ENCODE results near the gene MYRIP.

The MYRIP gene

DNA sequence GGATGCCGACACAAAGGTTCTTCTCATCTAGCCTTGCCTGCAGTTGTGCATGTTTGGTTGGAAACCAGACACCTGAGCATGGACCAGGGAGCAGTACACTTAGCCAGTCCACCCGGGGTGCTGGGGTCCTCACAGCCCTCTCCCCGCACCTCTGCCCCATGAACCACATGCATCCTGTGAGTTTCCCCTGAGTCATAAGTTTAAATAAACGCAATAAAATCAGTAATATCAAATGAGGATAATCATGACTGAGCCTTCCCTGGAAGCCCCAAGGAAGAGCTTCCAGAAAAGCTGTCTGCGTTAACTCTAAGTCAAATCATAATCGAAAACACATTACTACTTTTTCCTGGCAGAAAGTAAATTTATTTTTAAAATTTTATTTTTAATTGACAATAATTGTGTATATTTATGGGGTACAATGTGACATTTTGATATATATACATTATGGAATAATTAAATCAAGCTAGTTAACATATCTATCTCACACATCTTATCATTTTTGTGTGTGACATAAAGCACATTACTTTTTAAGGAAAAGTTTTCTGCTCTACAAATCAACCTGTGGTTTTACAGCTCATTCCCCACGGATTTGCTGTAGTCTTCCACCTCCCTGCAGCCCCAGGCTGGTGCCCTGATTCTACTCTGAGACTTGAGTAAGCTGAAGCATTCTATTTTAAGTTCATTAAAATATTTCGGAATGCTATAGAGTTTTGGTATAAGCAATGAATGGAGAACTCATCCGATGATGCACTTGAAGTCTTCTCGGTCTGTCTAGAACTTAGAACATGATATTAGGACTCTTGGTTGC, 334.1 kb downstream of the MYRIP start:
- no peaks in the 10 kb centered on the region for H3K9me3 ChIP-seq
- H3K4me3 ChIP-seq (ENCODE audit: low read depth in 1 of 2, low read length in 1 of 2): no peak overlapping the region
- H3K27me3 ChIP-seq: peaks cover 4% of the 10 kb centered on the region
- H3K27ac ChIP-seq: no peak overlapping the region
- TF ChIP-seq, protein P1, sequence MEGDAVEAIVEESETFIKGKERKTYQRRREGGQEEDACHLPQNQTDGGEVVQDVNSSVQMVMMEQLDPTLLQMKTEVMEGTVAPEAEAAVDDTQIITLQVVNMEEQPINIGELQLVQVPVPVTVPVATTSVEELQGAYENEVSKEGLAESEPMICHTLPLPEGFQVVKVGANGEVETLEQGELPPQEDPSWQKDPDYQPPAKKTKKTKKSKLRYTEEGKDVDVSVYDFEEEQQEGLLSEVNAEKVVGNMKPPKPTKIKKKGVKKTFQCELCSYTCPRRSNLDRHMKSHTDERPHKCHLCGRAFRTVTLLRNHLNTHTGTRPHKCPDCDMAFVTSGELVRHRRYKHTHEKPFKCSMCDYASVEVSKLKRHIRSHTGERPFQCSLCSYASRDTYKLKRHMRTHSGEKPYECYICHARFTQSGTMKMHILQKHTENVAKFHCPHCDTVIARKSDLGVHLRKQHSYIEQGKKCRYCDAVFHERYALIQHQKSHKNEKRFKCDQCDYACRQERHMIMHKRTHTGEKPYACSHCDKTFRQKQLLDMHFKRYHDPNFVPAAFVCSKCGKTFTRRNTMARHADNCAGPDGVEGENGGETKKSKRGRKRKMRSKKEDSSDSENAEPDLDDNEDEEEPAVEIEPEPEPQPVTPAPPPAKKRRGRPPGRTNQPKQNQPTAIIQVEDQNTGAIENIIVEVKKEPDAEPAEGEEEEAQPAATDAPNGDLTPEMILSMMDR (IDR thresholded peaks at IDR 0.05): no peak
- no peaks in the 10 kb centered on the region for H3K4me1 ChIP-seq (ENCODE audit: control insufficient read depth in 1 of 2, insufficient read depth in 1 of 2, low read depth in 1 of 2, low read length in 1 of 2)
- H3K36me3 ChIP-seq: no peaks in the 10 kb centered on the region

GRCh38 chr3:40148827-40149226, 339.4 kb downstream of the MYRIP start:
- Histone ChIP-seq H3K27ac (no peak overlapping the region), H3K4me3 (ENCODE audit: low read depth in 1 of 2, low read length in 1 of 2) (no peak overlapping the region), H3K36me3 (no peaks in the 10 kb centered on the region), H3K4me1 (ENCODE audit: control insufficient read depth in 1 of 2, insufficient read depth in 1 of 2, low read depth in 1 of 2, low read length in 1 of 2) (no peaks in the 10 kb centered on the region), H3K27me3 (peaks cover 4% of the 10 kb centered on the region), H3K9me3 (no peaks in the 10 kb centered on the region)
- TF ChIP-seq, protein P1 (IDR thresholded peaks at IDR 0.05): no peak

GRCh38 chr3:40152482-40153133, 343.2 kb downstream of the MYRIP start:
- no peaks in the 10 kb centered on the region for H3K36me3 ChIP-seq
- no peak overlapping the region for H3K27ac ChIP-seq
- no peaks in the 10 kb centered on the region for H3K4me1 ChIP-seq (ENCODE audit: control insufficient read depth in 1 of 2, insufficient read depth in 1 of 2, low read depth in 1 of 2, low read length in 1 of 2)
- H3K4me3 ChIP-seq (ENCODE audit: low read depth in 1 of 2, low read length in 1 of 2): no peak overlapping the region
- H3K9me3 ChIP-seq: no peaks in the 10 kb centered on the region
- H3K27me3 ChIP-seq: no peaks in the 10 kb centered on the region
- TF ChIP-seq, protein P1 (IDR thresholded peaks at IDR 0.05): no peak

DNA sequence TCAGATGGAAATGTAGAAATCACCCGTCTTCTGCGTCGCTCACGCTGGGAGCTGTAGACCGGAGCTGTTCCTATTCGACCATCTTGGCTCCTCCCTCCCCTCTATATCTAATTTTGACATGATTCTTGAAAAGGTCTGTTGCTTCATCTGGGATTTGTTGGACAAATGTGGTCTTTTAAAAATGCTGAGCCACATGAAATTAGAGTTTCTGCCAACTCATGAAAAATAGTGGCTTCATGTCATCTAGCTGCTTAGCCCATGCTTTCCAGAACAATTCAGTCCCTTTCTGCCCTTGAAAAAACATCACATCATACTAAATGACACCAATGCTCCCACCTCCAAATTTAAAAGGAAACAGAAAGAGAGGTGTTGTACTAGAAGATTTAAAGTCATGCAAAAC, 351.5 kb downstream of the MYRIP start:
- no peaks in the 10 kb centered on the region for H3K9me3 ChIP-seq

GRCh38 chr3:40162616-40163015, 353.2 kb downstream of the MYRIP start:
- no peak overlapping the region for H3K4me3 ChIP-seq (ENCODE audit: low read depth in 1 of 2, low read length in 1 of 2)
- TF ChIP-seq, protein P1 (IDR thresholded peaks at IDR 0.05): no peak
- H3K27me3 ChIP-seq: no peaks in the 10 kb centered on the region

More for the DNA sequence above, 351.5 kb downstream of the MYRIP start:
- Histone ChIP-seq H3K4me1 (ENCODE audit: control insufficient read depth in 1 of 2, insufficient read depth in 1 of 2, low read depth in 1 of 2, low read length in 1 of 2) (no peaks in the 10 kb centered on the region), H3K36me3 (no peaks in the 10 kb centered on the region), H3K27me3 (no peaks in the 10 kb centered on the region), H3K27ac (no peak overlapping the region), H3K4me3 (ENCODE audit: low read depth in 1 of 2, low read length in 1 of 2) (no peak overlapping the region)
- TF ChIP-seq, protein P1 (IDR thresholded peaks at IDR 0.05): no peak

More at GRCh38 chr3:40162616-40163015, 353.2 kb downstream of the MYRIP start:
- H3K9me3 ChIP-seq: no peaks in the 10 kb centered on the region
- no peak overlapping the region for H3K27ac ChIP-seq
- no peaks in the 10 kb centered on the region for H3K36me3 ChIP-seq
- H3K4me1 ChIP-seq (ENCODE audit: control insufficient read depth in 1 of 2, insufficient read depth in 1 of 2, low read depth in 1 of 2, low read length in 1 of 2): no peaks in the 10 kb centered on the region
